NCI-H2029 (cell line): ENCODE data around the gene ULBP3.
"Not testable (repeated sequence)": the region's sequence is repeated elsewhere in the genome, so short reads cannot be mapped to it uniquely, and the experiment has no call there.

Source experiments
- DNase-seq: peaks from one replicate; lab custom pipeline; 2025; lab: John Stamatoyannopoulos, UW

Gene ULBP3

GRCh38 chr6:150076196-150076893 is 7.4 kb upstream of the ULBP3 start:
- DNase-seq = no peak

GRCh38 chr6:150075034-150075421 is 6.1 kb upstream of the ULBP3 start:
- no peak for DNase-seq

DNA sequence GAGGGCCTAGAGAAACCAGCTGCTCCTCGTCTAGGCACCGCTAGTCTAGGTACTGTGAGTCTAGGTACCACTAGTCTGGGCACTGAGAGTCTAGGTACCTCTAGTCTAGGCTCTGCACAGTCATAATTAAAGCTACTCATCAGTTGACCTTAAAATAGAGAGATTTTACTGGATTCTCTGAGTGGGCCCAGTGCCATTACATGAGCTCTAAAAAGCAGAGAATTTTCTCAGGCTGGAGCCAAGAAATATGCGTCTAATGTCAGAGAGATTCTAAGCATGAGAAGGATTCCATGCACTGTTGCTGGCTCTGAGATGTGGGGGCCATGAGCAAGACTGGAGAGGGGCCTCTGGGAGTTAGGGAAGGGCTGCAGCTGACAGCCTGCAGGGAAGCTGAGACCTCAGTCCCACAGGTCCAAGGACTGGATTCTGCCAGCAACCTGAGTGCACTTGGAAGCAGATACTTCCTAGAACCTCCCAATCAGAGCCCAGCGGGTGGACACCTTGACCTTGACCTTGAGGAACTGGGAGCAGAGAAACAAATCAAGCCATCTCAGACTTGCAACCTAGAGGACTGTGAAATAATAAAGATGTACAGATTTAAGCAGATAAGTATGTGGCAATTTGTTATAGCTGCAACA is 5.6 kb upstream of the ULBP3 start:
- DNase-seq = not testable (repeated sequence)

DNA sequence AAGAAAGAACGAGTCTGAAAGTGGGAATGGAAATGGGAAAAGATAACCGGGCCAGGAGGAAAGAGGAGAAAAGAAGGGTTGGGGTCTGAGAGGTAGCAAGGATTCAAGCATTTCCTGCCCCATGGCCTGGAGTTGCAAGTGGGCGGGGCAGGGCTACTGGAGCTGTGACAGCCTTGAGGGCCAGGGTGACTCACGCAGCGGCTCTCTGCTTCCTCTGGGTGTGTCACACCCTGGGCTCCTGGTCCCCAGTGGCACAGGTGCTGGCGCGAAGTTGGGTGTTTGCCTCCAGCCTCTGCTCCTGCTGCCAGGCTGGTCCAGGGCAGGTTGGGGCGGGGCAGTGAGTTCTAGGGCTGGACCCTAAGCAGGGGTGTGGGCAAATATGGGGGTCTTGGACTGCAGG is 3.3 kb upstream of the ULBP3 start:
- DNase-seq = peak; percentile 34

DNA sequence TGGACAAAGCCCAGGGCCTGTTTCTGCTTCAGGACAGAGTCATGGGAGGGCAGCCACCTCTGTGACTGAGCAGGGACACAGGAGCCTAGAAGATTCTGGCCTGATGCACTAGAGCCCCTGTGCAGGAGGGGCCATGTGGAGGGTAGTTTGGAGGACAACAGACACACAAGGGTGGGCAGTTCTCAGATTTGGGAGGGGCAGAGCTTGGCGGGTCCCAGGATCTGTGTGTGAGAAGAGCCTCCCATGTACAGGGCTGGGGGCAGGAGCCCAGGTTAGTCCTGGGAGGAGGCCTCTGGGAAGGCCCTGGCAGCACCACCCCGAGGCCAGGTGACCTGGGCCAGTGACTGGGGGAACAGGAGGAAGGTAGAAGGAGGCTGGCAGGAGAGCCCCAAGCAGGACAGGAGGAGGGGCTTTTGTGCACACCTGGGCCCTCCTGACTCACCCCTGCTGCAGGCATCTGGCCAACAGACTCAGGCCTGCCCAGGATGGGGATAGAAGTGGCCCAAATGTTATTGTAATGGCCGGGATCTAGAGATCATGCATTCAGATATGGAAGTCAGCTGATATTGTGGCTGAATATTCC is 1.4 kb upstream of the ULBP3 start:
- DNase-seq = no peak

GRCh38 chr6:150069706-150070105 is 785 bp upstream of the ULBP3 start:
- no peak for DNase-seq

- DNase-seq = no peak
Measured at GRCh38 chr6:150068151-150068550, 770 bp downstream of the ULBP3 start.

- no peak for DNase-seq
Measured at GRCh38 chr6:150065083-150065482, 3.8 kb downstream of the ULBP3 start.

DNA sequence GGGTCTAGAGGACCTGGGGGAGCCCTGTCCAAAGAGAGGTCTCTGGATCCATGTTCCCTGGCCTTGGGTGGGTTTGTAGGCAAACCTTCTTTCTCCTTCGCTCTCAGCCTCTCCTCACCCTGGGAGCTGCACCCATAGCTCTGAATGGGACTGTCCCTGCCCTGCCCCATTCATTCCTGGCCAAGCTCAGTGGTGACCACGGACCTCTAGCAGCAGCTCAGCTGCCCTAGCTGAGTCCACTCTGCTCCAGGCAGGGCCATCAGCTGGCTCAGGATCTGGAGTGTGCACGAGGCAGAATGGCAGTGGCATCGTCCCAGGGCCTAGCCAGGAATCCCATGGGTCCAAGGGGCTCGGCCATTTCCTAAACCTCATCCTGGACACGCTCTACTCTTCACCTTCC is 5.3 kb downstream of the ULBP3 start:
- DNase-seq = no peak

- DNase-seq = not testable (repeated sequence)
Measured at GRCh38 chr6:150059973-150060372, 8.9 kb downstream of the ULBP3 start.

GRCh38 chr6:150058986-150059385 is 9.9 kb downstream of the ULBP3 start:
- DNase-seq = no peak

GRCh38 chr6:150058231-150058792 is 10.6 kb downstream of the ULBP3 start:
- DNase-seq = no peak

DNA sequence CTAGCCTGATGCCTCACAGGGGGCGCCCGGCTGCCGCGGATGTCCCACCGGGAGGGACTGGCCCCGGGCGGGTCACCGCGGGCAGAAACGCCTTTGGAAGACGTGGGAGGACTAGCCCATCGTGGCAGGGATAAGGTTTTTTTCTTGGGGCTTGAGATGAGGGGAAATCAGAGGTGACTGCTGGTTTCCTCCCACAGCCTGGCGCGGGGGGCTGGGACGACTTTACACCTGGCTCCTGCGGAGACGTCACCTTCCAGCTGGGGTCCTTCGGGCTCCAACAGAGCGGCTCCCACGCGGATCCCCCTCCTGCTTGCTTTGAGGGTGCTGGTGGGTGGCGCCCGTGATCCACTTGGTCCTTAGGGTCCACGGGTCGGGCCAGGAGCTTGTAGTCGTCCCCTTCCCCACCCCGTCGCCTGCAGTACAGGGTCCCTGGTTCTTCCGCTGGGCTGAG is 11.4 kb downstream of the ULBP3 start:
- DNase-seq = no peak

- no peak for DNase-seq
Measured at GRCh38 chr6:150056916-150057315, 12.0 kb downstream of the ULBP3 start.

DNA sequence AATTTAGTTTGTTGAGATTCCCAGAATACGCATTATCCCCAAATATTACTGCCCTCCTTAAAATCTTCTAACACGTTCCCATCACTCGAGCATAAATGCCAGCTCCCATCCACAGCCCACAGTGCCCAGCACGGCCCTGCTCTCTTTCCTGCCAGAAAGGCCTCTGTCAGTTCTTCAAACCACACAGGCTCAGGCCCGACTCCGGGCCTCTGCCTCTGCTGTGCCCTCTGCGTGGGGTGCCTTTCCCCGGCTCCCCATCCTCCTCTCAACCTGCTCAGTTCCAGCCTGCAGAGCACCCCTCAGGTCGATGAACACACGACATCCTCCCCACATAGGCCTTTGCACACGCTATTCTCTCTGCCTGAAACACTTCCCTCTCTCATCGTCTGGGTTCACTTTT is 12.8 kb downstream of the ULBP3 start:
- no peak for DNase-seq

GRCh38 chr6:150055131-150055530 is 13.8 kb downstream of the ULBP3 start:
- no peak for DNase-seq

GRCh38 chr6:150053450-150053849 is 15.5 kb downstream of the ULBP3 start:
- DNase-seq = no peak

DNA sequence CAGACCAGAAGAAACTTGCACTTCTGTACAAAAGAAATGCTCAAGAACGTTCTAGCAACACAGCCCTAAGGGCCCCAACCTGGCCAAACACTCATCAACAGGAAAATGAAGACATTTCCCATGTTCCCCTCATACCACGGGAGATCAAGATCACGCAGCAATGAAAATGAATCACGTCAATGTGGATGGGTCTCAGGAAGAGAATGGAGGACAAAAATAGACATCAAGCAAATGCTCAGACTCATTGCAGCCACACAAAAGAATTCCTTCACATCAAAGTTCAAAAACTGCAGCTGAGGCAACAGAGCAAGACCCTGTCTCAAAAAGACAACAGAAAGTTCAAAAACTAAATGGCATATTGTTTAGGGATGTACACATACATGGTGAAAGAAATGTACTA is 18.1 kb downstream of the ULBP3 start:
- no peak for DNase-seq

DNA sequence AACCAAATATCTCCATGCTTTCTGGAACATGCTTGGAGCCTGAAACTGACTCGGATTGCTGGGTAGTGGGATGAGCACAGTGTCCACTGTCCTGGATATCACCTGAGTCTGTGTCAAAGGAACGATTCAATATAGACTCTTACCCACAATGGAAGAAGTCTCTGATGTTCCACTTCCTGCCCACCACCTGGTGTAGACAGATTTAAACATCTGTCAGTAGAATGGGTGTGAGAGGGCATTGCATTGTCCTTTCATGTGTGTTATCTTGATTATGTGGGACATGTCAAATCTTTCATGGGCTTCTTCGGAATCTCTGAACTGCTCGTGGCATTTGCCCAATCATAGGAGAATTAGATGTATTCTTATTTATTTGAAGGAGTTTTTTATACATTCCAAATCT is 20.8 kb downstream of the ULBP3 start:
- no peak for DNase-seq

GRCh38 chr6:150046943-150047342 is 22.0 kb downstream of the ULBP3 start:
- DNase-seq = no peak

GRCh38 chr6:150044621-150045145 is 24.2 kb downstream of the ULBP3 start:
- DNase-seq = no peak

DNA sequence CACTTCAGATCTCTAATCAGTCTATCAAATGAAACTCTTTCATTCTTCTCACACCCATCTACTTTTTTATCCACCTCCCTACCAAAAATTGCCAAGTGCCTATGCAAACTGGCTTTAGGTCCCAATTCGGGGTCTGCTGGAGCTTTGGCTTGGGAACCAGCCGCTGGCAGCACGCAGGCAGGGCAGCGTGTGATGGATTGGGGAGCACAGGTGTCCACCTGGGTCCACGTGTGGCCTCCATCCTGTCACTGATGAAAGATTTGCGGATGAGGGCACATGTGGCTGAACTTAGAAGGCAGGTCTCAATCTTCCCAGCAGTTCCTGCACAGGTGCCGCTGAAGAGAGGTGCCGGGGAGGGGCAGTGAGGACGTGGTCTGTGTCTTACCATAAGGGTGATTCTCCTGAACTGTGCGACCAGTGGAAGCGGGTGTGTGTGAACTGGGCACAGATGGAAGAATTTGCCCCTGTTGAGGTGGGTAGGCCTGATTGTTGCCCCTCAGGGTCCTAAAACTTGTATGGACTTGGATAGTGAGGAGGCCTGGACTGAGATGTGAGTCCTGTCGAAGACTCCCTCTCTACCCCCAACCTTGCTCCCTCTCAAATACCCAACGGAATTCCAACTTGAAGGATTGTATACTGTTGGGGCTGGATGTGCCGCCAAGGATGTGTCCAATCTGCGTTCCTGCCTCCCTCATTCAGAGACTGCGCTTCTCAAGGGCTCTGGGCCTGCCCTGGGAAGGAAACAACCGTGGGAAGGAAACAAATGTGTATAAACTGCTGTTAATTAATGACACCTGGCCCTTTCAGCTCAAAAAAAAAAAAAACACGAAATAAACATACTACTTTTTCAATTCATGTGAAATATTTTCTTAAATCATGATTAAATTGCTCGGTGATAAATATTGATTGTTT is 25.2 kb downstream of the ULBP3 start:
- DNase-seq = no peak
